OCI-LY7 (cell line): ENCODE results near the gene JAG2. TPM values are rescaled to one million over a fixed set of nuclear protein-coding genes. Genes with fewer than 3 reads are reported as not detected.

ENCODE experiments used
- BruUV-seq: library from RNA; stranded (reverse); fragments of 400-500 nt; replicated peaks from 2 replicates; lab custom pipeline; 2021; lab: Mats Ljungman, UMichigan
- CTCF ChIA-PET: fragments of 300-600 bp; sonication (Branson Sonifier 250); formaldehyde crosslinking; loops from one replicate; lab custom pipeline; 2022; ENCODE audit warnings: antibody characterized with exemption; ENCODE audit not compliant: unreplicated experiment; lab: Charles Lee
- POLR2A ChIA-PET: fragments of 300-600 bp; sonication (Branson Sonifier 250); formaldehyde crosslinking; loops from one replicate; lab custom pipeline; 2022; ENCODE audit warnings: antibody characterized with exemption; lab: Charles Lee
- DNase-seq: peaks from one replicate; pipeline ENCODE4 v3.0.0-alpha.2; 2015; ENCODE audit warnings: low spot score
- H2AFZ ChIP-seq: fragments of 200-600 bp; sonication (generic), shearing (Covaris generic); 2 replicates; pipeline ENCODE4 v1.6.1; 2014; ENCODE audit warnings: mild to moderate bottlenecking, antibody characterized with exemption, low read length, moderate library complexity
- H3K27ac ChIP-seq: fragments of 200-600 bp; sonication (generic); 2 replicates; pipeline ENCODE4 v1.5.1; 2014; ENCODE audit warnings: mixed run types, low read depth, mild to moderate bottlenecking, moderate library complexity, low read length, inconsistent platforms; ENCODE audit not compliant: poor library complexity, severe bottlenecking
- H3K36me3 ChIP-seq: fragments of 200-600 bp; sonication (generic); 2 replicates; pipeline ENCODE4 v1.6.1; 2014; ENCODE audit warnings: mild to moderate bottlenecking, antibody characterized with exemption, low read length, moderate library complexity, mixed read lengths; ENCODE audit not compliant: insufficient read depth
- H3K4me1 ChIP-seq: fragments of 200-600 bp; sonication (generic); 2 replicates; pipeline ENCODE4 v1.5.1; 2014; ENCODE audit warnings: mild to moderate bottlenecking, low read length; ENCODE audit not compliant: insufficient read depth, poor library complexity, severe bottlenecking
- H3K4me2 ChIP-seq: fragments of 200-600 bp; sonication (generic); 2 replicates; pipeline ENCODE4 v1.6.1; 2014; ENCODE audit warnings: mild to moderate bottlenecking, low read length
- H3K4me3 ChIP-seq: fragments of 200-600 bp; sonication (generic); 2 replicates; pipeline ENCODE4 v1.5.1; 2014; ENCODE audit warnings: mild to moderate bottlenecking, low read depth, low read length; ENCODE audit not compliant: poor library complexity, severe bottlenecking
- H3K79me2 ChIP-seq: fragments of 200-600 bp; sonication (generic); 2 replicates; pipeline ENCODE4 v1.6.1; 2016; ENCODE audit warnings: low read depth, mild to moderate bottlenecking, low read length, moderate library complexity, mixed read lengths; ENCODE audit not compliant: insufficient read depth
- H3K9me2 ChIP-seq: fragments of 200-600 bp; sonication (generic); 2 replicates; pipeline ENCODE4 v1.6.1; 2016; ENCODE audit warnings: mild to moderate bottlenecking, low read length, mixed read lengths; ENCODE audit not compliant: insufficient read depth
- H3K9me3 ChIP-seq: fragments of 200-600 bp; sonication (generic); 2 replicates; pipeline ENCODE4 v1.6.1; 2014; ENCODE audit warnings: mild to moderate bottlenecking, mixed run types, low read length, mixed read lengths
- H4K20me1 ChIP-seq: fragments of 200-600 bp; sonication (generic); 2 replicates; pipeline ENCODE4 v1.6.1; 2014; ENCODE audit warnings: mild to moderate bottlenecking, antibody characterized with exemption, low read length, moderate library complexity, mixed read lengths; ENCODE audit not compliant: insufficient read depth
- CTCF ChIP-seq: fragments of 200-600 bp; sonication (generic); conservative IDR thresholded peaks from 2 replicates; pipeline ENCODE4 v1.5.1; 2014; ENCODE audit warnings: mild to moderate bottlenecking, antibody characterized with exemption, low read length, moderate library complexity, mixed read lengths
- EZH2phosphoT487 ChIP-seq: fragments of 200-600 bp; sonication (generic); IDR thresholded peaks from 2 replicates; pipeline ENCODE4 v1.6.1; 2018; ENCODE audit warnings: low read depth, borderline replicate concordance, mild to moderate bottlenecking, mixed run types, antibody characterized with exemption, low read length, moderate library complexity, mixed read lengths
- intact Hi-C: fragments of 100-400 bp; cut with micrococcal nuclease; formaldehyde crosslinking; loops from one replicate; pipeline ENCODE4 v1.10.0; 2022; ENCODE audit not compliant: unreplicated experiment
- total RNA-seq, 2 experiments: library from RNA; depleted of rRNA in 1 of 2; stranded (reverse); fragments of >200 nt in 1 of 2; shearing (Covaris generic) in 1 of 2; gene quantifications; 2 replicates each; pipeline ENCODE4 v1.2.3, GENCODE V29; 2014 to 2022

Gene JAG2
- total RNA-seq, 2 experiments from 2014 or later = 5.0 to 6.0 TPM

GRCh38 chr14:105171004-105171673 lies 2.6 kb upstream of the JAG2 start:
- ChIA-PET POLR2A (interaction anchor here (1.0 kb wide), 1 partner anchor 11 kb away, joined by 3 read pairs; no protein-coding TSS in a partner anchor), CTCF (no interaction called here)
- no TSS peak for BruUV-seq

GRCh38 chr14:105169776-105170655 lies 1.4 kb upstream of the JAG2 start:
- CTCF ChIA-PET = no interaction called here
- intact Hi-C loops = no loop called here
- Histone ChIP-seq H2AFZ (no peak overlapping the region), H3K9me3 (no peaks in the 10 kb centered on the region), H3K79me2 (no peaks in the 10 kb centered on the region), H4K20me1 (no peaks in the 10 kb centered on the region; the same call in 1 of the 2 replicates), H3K4me2 (peak overlapping the region; percentile 78), H3K4me1 (peaks cover 51% of the 10 kb centered on the region), H3K4me3 (no peak overlapping the region), H3K27ac (peak overlapping the region; percentile 18), H3K36me3 (no peaks in the 10 kb centered on the region), H3K9me2 (no peaks in the 10 kb centered on the region)
- POLR2A ChIA-PET = interaction anchor here (1.0 kb wide), 1 partner anchor 12 kb away, joined by 3 read pairs; no protein-coding TSS in a partner anchor
- peak; percentile 34 for DNase-seq
- no peak for TF ChIP-seq EZH2phosphoT487
- TF ChIP-seq CTCF = no peak
- no TSS peak for BruUV-seq

More at GRCh38 chr14:105171004-105171673, 2.6 kb upstream of the JAG2 start:
- no peak overlapping the region for H3K27ac ChIP-seq
- DNase-seq = no peak
- H3K4me1 ChIP-seq = peaks cover 62% of the 10 kb centered on the region
- H3K9me3 ChIP-seq = no peaks in the 10 kb centered on the region
- peak overlapping the region; percentile 1 for H3K4me3 ChIP-seq
- intact Hi-C loops = no loop called here
- no peaks in the 10 kb centered on the region for H3K79me2 ChIP-seq
- H4K20me1 ChIP-seq = no peaks in the 10 kb centered on the region; the same call in 1 of the 2 replicates
- H3K9me2 ChIP-seq = no peaks in the 10 kb centered on the region
- H2AFZ ChIP-seq = no peak overlapping the region
- TF ChIP-seq EZH2phosphoT487 = no peak
- no peak for TF ChIP-seq CTCF
- H3K36me3 ChIP-seq = no peaks in the 10 kb centered on the region
- peak overlapping the region; percentile 78 for H3K4me2 ChIP-seq
